Colonic mucosa (tissue), 4 donors: ENCODE data around the gene ZAR1. TPM values are rescaled to one million over a fixed set of nuclear protein-coding genes. Genes with fewer than 3 reads are reported as not detected.

Source experiments
- DNase-seq: peaks from one replicate; pipeline ENCODE4 v3.0.0-alpha.2; 2020
- H3K27ac ChIP-seq: fragments of 200-600 bp; one replicate; pipeline ENCODE4 v1.8.0; 2021
- H3K27me3 ChIP-seq: fragments of 200-600 bp; one replicate; pipeline ENCODE4 v1.8.0; 2021
- H3K36me3 ChIP-seq: fragments of 200-600 bp; one replicate; pipeline ENCODE4 v1.8.0; 2021
- H3K4me1 ChIP-seq: fragments of 200-600 bp; one replicate; pipeline ENCODE4 v1.8.0; 2021; ENCODE audit warnings: mild to moderate bottlenecking
- H3K4me3 ChIP-seq: fragments of 200-600 bp; one replicate; pipeline ENCODE4 v1.8.0; 2021
- H3K9ac ChIP-seq, 2 donors: one replicate each; pipeline ENCODE4 v1.7.0; 2013; ENCODE audit warnings: control low read depth in 2 of 2, low read depth in 2 of 2, low read length in 2 of 2
- H3K9me3 ChIP-seq: fragments of 200-600 bp; one replicate; pipeline ENCODE4 v1.8.0; 2021
- CTCF ChIP-seq: fragments of 200-600 bp; IDR thresholded peaks from one replicate; pipeline ENCODE4 v1.8.0; 2022; ENCODE audit warnings: antibody characterized with exemption, mild to moderate bottlenecking
- intact Hi-C: fragments of 100-400 bp; cut with DNase I; formaldehyde crosslinking; loops from one replicate; pipeline ENCODE4 v1.14.1; 2022
- total RNA-seq, 2 donors: library from RNA; stranded (reverse); fragmentation: NEBNext Ultra II Directional in 1 of 2; extraction: Animal tissue kit (Norgen Biotek cat#: 25700) in 1 of 2; gene quantifications; one replicate each; pipeline ENCODE4 v1.2.1, GENCODE V29; 2021
- donor health status: healthy.
- donor health status: DM: no; HTN: no; CAD: no.
- donor health status: DM: no; HTN: no; CAD: no.

Gene ZAR1
- total RNA-seq, 2 donors from 2014 or later = not detected

GRCh38 chr4:48518143-48518542, 28.1 kb downstream of the ZAR1 start:
- no peak for DNase-seq
- Histone ChIP-seq H3K9me3 (no peaks in the 10 kb centered on the region), H3K4me3 (no peak overlapping the region), H3K4me1 (no peaks in the 10 kb centered on the region), H3K27ac (no peak overlapping the region), H3K9ac (no peak overlapping the region), H3K36me3 (peaks cover 32% of the 10 kb centered on the region), H3K27me3 (no peaks in the 10 kb centered on the region)
- intact Hi-C loops = no loop called here
- TF ChIP-seq CTCF = no peak

GRCh38 chr4:48526406-48526805, 36.4 kb downstream of the ZAR1 start:
- H3K4me1 ChIP-seq = no peaks in the 10 kb centered on the region
- H3K9me3 ChIP-seq = no peaks in the 10 kb centered on the region
- H3K9ac ChIP-seq = no peak overlapping the region
- DNase-seq = no peak
- H3K27ac ChIP-seq = no peak overlapping the region
- intact Hi-C loops = no loop called here
- no peaks in the 10 kb centered on the region for H3K27me3 ChIP-seq
- no peak for TF ChIP-seq CTCF
- H3K36me3 ChIP-seq = peaks cover 27% of the 10 kb centered on the region
- no peak overlapping the region for H3K4me3 ChIP-seq

- Histone ChIP-seq H3K27me3 (no peaks in the 10 kb centered on the region), H3K4me1 (no peaks in the 10 kb centered on the region), H3K4me3 (no peak overlapping the region), H3K36me3 (peaks cover 22% of the 10 kb centered on the region), H3K27ac (no peak overlapping the region), H3K9me3 (no peaks in the 10 kb centered on the region), H3K9ac (no peak overlapping the region)
- no peak for TF ChIP-seq CTCF
- intact Hi-C loops = no loop called here
- DNase-seq = no peak
Observed at GRCh38 chr4:48538358-48538757, 48.3 kb downstream of the ZAR1 start.

GRCh38 chr4:48539597-48539996, 49.5 kb downstream of the ZAR1 start:
- peaks cover 24% of the 10 kb centered on the region for H3K36me3 ChIP-seq

GRCh38 chr4:48542888-48543287, 52.8 kb downstream of the ZAR1 start:
- Histone ChIP-seq H3K9ac (no peak overlapping the region), H3K9me3 (no peaks in the 10 kb centered on the region), H3K4me1 (no peaks in the 10 kb centered on the region), H3K27ac (no peak overlapping the region), H3K27me3 (no peaks in the 10 kb centered on the region), H3K4me3 (no peak overlapping the region), H3K36me3 (peaks cover 34% of the 10 kb centered on the region)
- TF ChIP-seq CTCF = no peak
- intact Hi-C loops = no loop called here
- DNase-seq = no peak

More at GRCh38 chr4:48539597-48539996, 49.5 kb downstream of the ZAR1 start:
- Histone ChIP-seq H3K27ac (no peak overlapping the region), H3K4me1 (no peaks in the 10 kb centered on the region), H3K27me3 (no peaks in the 10 kb centered on the region), H3K4me3 (no peak overlapping the region), H3K9ac (no peak overlapping the region), H3K9me3 (no peaks in the 10 kb centered on the region)
- no peak for TF ChIP-seq CTCF
- intact Hi-C loops = no loop called here
- no peak for DNase-seq

- no peak overlapping the region for H3K9ac ChIP-seq
- H3K4me1 ChIP-seq = no peaks in the 10 kb centered on the region
- no peaks in the 10 kb centered on the region for H3K27me3 ChIP-seq
- intact Hi-C loops = no loop called here
- H3K9me3 ChIP-seq = no peaks in the 10 kb centered on the region
- DNase-seq = no peak
- TF ChIP-seq CTCF = no peak
- no peak overlapping the region for H3K27ac ChIP-seq
- no peak overlapping the region for H3K4me3 ChIP-seq
- H3K36me3 ChIP-seq = peaks cover 34% of the 10 kb centered on the region
Observed at GRCh38 chr4:48543796-48544195, 53.7 kb downstream of the ZAR1 start.
